ENCODE data around the gene SFN.

DNA sequence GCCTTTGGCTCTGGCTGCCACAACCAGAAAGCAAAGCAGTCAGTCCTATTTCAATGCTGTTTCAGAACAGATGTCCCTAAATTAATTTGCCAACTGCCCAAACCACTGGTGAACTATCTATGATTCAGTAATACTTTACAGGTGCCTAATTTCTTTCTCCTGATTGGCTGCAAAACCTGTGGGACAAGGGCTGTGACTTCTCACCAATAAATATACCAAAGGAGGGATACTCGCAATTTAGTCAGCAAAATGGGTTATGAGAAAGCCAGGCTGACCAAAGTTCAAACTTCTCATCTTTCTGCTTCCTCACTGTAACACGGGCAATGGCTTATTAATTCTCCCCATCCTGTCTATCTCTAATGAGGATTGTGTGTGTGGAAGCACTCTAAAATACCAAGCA lies 14.4 kb downstream of the SFN start:
- no peak for TF ChIP-seq POLR2A (IDR thresholded peaks at IDR 0.05)
- TF ChIP-seq CTCF (IDR thresholded peaks at IDR 0.05): no peak

Data from esophagus squamous epithelium (tissue), 4 donors.